ENCODE results near the gene ESYT1. TPM values are rescaled to one million over a fixed set of nuclear protein-coding genes. Genes with fewer than 3 reads are reported as not detected.
A peak's percentile ranks its signal among the peaks of the same experiment; 100 is the strongest.

The ESYT1 gene
- total and polyA plus RNA-seq, 9 of the 15 experiments (the other 6 are each of a cell fraction or from before 2014, with no cell fraction given) = 132 to 420 (median 164) TPM

- TF ChIP-seq TSC22D4 (tag; IDR thresholded peaks at IDR 0.05) (no peak), KDM1A (IDR thresholded peaks at IDR 0.05) (0 out of 4 replicates have a peak, but pooled peaks of 1 of the 2 experiments have one; percentile 7), BCLAF1 (IDR thresholded peaks at IDR 0.05; ENCODE audit: borderline replicate concordance in 1 of 2, control insufficient read depth in 1 of 2, low read depth in 2 of 2, low read length in 1 of 2) (peak in 1 of 2 experiments; percentile 79; a peak in 1 of 4 replicates), HNRNPLL (IDR thresholded peaks at IDR 0.05; ENCODE audit: low read depth, low read length, poor library complexity, severe bottlenecking) (peak; percentile 2), TRIM28 (IDR thresholded peaks at IDR 0.05) (no peak), ETV1 (tag; conservative IDR thresholded peaks at IDR 0.05; ENCODE audit: low read depth) (no peak), NEUROD1 (IDR thresholded peaks at IDR 0.05; ENCODE audit: borderline replicate concordance, low read depth, low read length, partially characterized antibody) (peak; percentile 37), RFX7 (CRISPR knock-in tag; IDR thresholded peaks at IDR 0.05) (no peak), SIRT6 (IDR thresholded peaks at IDR 0.05; ENCODE audit: low read depth, low read length) (no peak), MCM2 (IDR thresholded peaks at IDR 0.05; ENCODE audit: low read depth) (no peak), ELF1 (tag; IDR thresholded peaks at IDR 0.05) (peak; percentile 23; the same call in 1 of the 2 replicates), IRF2 (CRISPR knock-in tag; IDR thresholded peaks at IDR 0.05) (no peak), E2F5 (CRISPR knock-in tag; IDR thresholded peaks at IDR 0.05) (no peak), ERF (CRISPR knock-in tag; IDR thresholded peaks at IDR 0.05) (no peak; the same call in 1 of the 2 replicates), KDM5B (IDR thresholded peaks at IDR 0.05; ENCODE audit: insufficient replicate concordance, low read depth, low read length) (peak; percentile 77), CREM (IDR thresholded peaks at IDR 0.05; ENCODE audit: low read depth) (peak; percentile 54; the same call in 1 of the 2 replicates), ZNF699 (CRISPR knock-in tag; IDR thresholded peaks at IDR 0.05; ENCODE audit: insufficient replicate concordance) (no peak), ZNF197 (CRISPR knock-in tag; IDR thresholded peaks at IDR 0.05; ENCODE audit: low read depth) (0 out of 2 replicates have a peak, but pooled peaks have one; percentile 68)
- TF ChIP-seq, protein P1, sequence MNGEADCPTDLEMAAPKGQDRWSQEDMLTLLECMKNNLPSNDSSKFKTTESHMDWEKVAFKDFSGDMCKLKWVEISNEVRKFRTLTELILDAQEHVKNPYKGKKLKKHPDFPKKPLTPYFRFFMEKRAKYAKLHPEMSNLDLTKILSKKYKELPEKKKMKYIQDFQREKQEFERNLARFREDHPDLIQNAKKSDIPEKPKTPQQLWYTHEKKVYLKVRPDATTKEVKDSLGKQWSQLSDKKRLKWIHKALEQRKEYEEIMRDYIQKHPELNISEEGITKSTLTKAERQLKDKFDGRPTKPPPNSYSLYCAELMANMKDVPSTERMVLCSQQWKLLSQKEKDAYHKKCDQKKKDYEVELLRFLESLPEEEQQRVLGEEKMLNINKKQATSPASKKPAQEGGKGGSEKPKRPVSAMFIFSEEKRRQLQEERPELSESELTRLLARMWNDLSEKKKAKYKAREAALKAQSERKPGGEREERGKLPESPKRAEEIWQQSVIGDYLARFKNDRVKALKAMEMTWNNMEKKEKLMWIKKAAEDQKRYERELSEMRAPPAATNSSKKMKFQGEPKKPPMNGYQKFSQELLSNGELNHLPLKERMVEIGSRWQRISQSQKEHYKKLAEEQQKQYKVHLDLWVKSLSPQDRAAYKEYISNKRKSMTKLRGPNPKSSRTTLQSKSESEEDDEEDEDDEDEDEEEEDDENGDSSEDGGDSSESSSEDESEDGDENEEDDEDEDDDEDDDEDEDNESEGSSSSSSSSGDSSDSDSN (IDR thresholded peaks at IDR 0.05; ENCODE audit: borderline replicate concordance in 1 of 2, low read depth in 2 of 2, low read length in 2 of 2) = peak; percentile 54 to 75; a peak in 1 of 4 replicates
- TF ChIP-seq, protein P2, sequence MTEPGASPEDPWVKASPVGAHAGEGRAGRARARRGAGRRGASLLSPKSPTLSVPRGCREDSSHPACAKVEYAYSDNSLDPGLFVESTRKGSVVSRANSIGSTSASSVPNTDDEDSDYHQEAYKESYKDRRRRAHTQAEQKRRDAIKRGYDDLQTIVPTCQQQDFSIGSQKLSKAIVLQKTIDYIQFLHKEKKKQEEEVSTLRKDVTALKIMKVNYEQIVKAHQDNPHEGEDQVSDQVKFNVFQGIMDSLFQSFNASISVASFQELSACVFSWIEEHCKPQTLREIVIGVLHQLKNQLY (CRISPR knock-in tag; conservative IDR thresholded peaks at IDR 0.05) = no peak
These were observed 61.2 kb downstream of the ESYT1 start, which contains the start of gene SMARCC2 (continued) for GRCh38 chr12:56189099-56189917.

Data from K562 (cell line).